ENCODE measurements around the gene TFAP2A.

Gene TFAP2A

DNA sequence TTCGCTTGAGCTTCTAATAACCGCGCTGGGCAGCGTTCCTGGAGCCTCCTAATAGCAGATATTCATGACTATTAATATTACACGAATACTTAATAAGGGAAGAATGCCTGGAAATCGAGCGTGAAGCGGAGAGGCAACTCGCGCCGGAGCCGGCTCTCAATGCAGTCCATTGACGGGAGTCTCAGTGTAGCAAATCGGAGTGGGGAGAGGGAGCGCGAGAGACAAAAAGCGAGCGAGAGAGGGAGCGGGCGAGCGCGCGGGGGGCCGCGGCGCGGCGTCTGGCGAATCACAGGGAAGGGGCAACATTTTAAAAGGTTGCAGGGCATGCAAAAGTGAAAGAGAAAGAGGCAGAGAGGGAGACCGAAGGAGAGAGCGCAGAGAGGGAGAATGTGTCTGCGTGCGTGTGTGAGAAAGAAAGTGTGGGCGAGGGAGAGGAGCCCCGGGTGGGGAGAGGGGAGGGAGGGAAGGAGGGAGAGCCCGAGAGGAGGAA lies 2.9 kb downstream of the TFAP2A start:
- TF ChIP-seq CTCF (IDR thresholded peaks at IDR 0.05; ENCODE audit: insufficient read depth, low read length, missing control alignments) = no peak
- POLR2A ChIA-PET = no interaction called here
- no peak for DNase-seq (ENCODE audit: low read depth, low spot score)
- H3K4me3 ChIP-seq (ENCODE audit: low read depth, low read length) = peak overlapping the region; percentile 62
- CTCF ChIA-PET = interaction anchor here (1.0 to 2.3 kb wide), 3 partner anchors 9 to 1428 kb away, joined by 3 to 6 read pairs (median 6); no protein-coding TSS in a partner anchor

GRCh38 chr6:10411131-10411970 lies 3.5 kb downstream of the TFAP2A start:
- POLR2A ChIA-PET = no interaction called here
- no peak for DNase-seq (ENCODE audit: low read depth, low spot score)
- CTCF ChIA-PET = interaction anchor here (1.0 to 2.3 kb wide), 3 partner anchors 9 to 1427 kb away, joined by 3 to 6 read pairs (median 6); no protein-coding TSS in a partner anchor
- peak overlapping the region; percentile 62 for H3K4me3 ChIP-seq (ENCODE audit: low read depth, low read length)
- TF ChIP-seq CTCF (IDR thresholded peaks at IDR 0.05; ENCODE audit: insufficient read depth, low read length, missing control alignments) = no peak

- no peak for TF ChIP-seq CTCF (IDR thresholded peaks at IDR 0.05; ENCODE audit: insufficient read depth, low read length, missing control alignments)
- peak overlapping the region; percentile 62 for H3K4me3 ChIP-seq (ENCODE audit: low read depth, low read length)
Observed at GRCh38 chr6:10410207-10411050, 4.4 kb downstream of the TFAP2A start.

GRCh38 chr6:10409731-10410206 lies 5.1 kb downstream of the TFAP2A start:
- POLR2A ChIA-PET = no interaction called here
- CTCF ChIA-PET = interaction anchor here (1.4 to 2.1 kb wide), 2 partner anchors 20 to 1427 kb away, joined by 5 to 6 read pairs; no protein-coding TSS in a partner anchor

More at GRCh38 chr6:10410207-10411050, 4.4 kb downstream of the TFAP2A start:
- POLR2A ChIA-PET = no interaction called here
- CTCF ChIA-PET = interaction anchor here (2.1 kb wide), 1 partner anchor 19 kb away, joined by 6 read pairs; no protein-coding TSS in a partner anchor
- DNase-seq (ENCODE audit: low read depth, low spot score) = no peak

GRCh38 chr6:10409233-10409721 lies 5.6 kb downstream of the TFAP2A start:
- ChIA-PET POLR2A (no interaction called here), CTCF (interaction anchor here (1.4 to 2.1 kb wide), 2 partner anchors 20 to 1426 kb away, joined by 5 to 6 read pairs; no protein-coding TSS in a partner anchor)
- TF ChIP-seq CTCF (IDR thresholded peaks at IDR 0.05; ENCODE audit: insufficient read depth, low read length, missing control alignments) = no peak
- no peak for DNase-seq (ENCODE audit: low read depth, low spot score)
- H3K4me3 ChIP-seq (ENCODE audit: low read depth, low read length) = peak overlapping the region; percentile 62

More at GRCh38 chr6:10409731-10410206, 5.1 kb downstream of the TFAP2A start:
- no peak for TF ChIP-seq CTCF (IDR thresholded peaks at IDR 0.05; ENCODE audit: insufficient read depth, low read length, missing control alignments)
- DNase-seq (ENCODE audit: low read depth, low spot score) = no peak
- peak overlapping the region; percentile 62 for H3K4me3 ChIP-seq (ENCODE audit: low read depth, low read length)
